HG02852 (cell line): ENCODE results near the gene PRPF39.
A peak's percentile ranks its signal among the peaks of the same experiment; 100 is the strongest.
"Not testable (repeated sequence)": the region's sequence is repeated elsewhere in the genome, so short reads cannot be mapped to it uniquely, and the experiment has no call there.

Experiments used
- ATAC-seq: cut with Tn5 transposase; IDR thresholded peaks from one replicate; pipeline ENCODE4 v1.9.1; 2021; ENCODE audit warnings: mild to moderate bottlenecking, moderate library complexity; ENCODE audit not compliant: unreplicated experiment

Gene PRPF39

GRCh38 chr14:45083976-45084722 lies at the start of gene PRPF39:
Gene PRPF39 (plus strand): TSS chr14:45084116. CDS start chr14:45095240, 11,124 bp downstream.
- peak; percentile 85 for ATAC-seq

GRCh38 chr14:45034730-45035129 lies 49.2 kb upstream of the PRPF39 start:
- ATAC-seq, result peak; percentile 61

- no peak for ATAC-seq
These were observed 45.7 kb upstream of the PRPF39 start for GRCh38 chr14:45038256-45038655.

- no peak for ATAC-seq
These were observed 45.1 kb upstream of the PRPF39 start for GRCh38 chr14:45038865-45039264.

- ATAC-seq, result no peak
These were observed 44.5 kb upstream of the PRPF39 start for GRCh38 chr14:45039390-45039789.

GRCh38 chr14:45041641-45042040 lies 42.3 kb upstream of the PRPF39 start:
- no peak for ATAC-seq

GRCh38 chr14:45044638-45045037 lies 39.3 kb upstream of the PRPF39 start:
- no peak for ATAC-seq

- no peak for ATAC-seq
These were observed 35.5 kb upstream of the PRPF39 start for GRCh38 chr14:45048385-45048784.

- ATAC-seq, result no peak
These were observed 32.7 kb upstream of the PRPF39 start for GRCh38 chr14:45051180-45051579.

- ATAC-seq, result no peak
These were observed 32.0 kb upstream of the PRPF39 start for GRCh38 chr14:45051896-45052295.

GRCh38 chr14:45057349-45057748 lies 26.6 kb upstream of the PRPF39 start:
- no peak for ATAC-seq

GRCh38 chr14:45057881-45058364 lies 26.0 kb upstream of the PRPF39 start:
- ATAC-seq, result no peak

- no peak for ATAC-seq
These were observed 23.4 kb upstream of the PRPF39 start for GRCh38 chr14:45060551-45060950.

GRCh38 chr14:45065540-45065939 lies 18.4 kb upstream of the PRPF39 start:
- no peak for ATAC-seq

- no peak for ATAC-seq
These were observed 18.0 kb upstream of the PRPF39 start for GRCh38 chr14:45065956-45066355.

- ATAC-seq, result no peak
These were observed 17.2 kb upstream of the PRPF39 start for GRCh38 chr14:45066667-45067066.

GRCh38 chr14:45068396-45068795 lies 15.5 kb upstream of the PRPF39 start:
- no peak for ATAC-seq

GRCh38 chr14:45070215-45070614 lies 13.7 kb upstream of the PRPF39 start:
- no peak for ATAC-seq

- no peak for ATAC-seq
These were observed 11.8 kb upstream of the PRPF39 start for GRCh38 chr14:45072126-45072525.

- ATAC-seq, result no peak
These were observed 10.6 kb upstream of the PRPF39 start for GRCh38 chr14:45073231-45073879.

- no peak for ATAC-seq
These were observed 5.6 kb upstream of the PRPF39 start for GRCh38 chr14:45078323-45078722.

GRCh38 chr14:45080416-45080968 lies 3.4 kb upstream of the PRPF39 start:
- not testable (repeated sequence) for ATAC-seq
